KG1 (cell line): Measurements from ENCODE around the gene FOXB2.
"Not testable (repeated sequence)": the region's sequence is repeated elsewhere in the genome, so short reads cannot be mapped to it uniquely, and the experiment has no call there.

Experiments
- DNase-seq: peaks from one replicate; lab custom pipeline; 2025; lab: John Stamatoyannopoulos, UW

The FOXB2 gene

GRCh38 chr9:77019236-77019925, at the start of gene FOXB2:
Gene FOXB2, plus strand, starts transcription at chr9:77019655. Its CDS starts 0 bp downstream, at chr9:77019655.
- DNase-seq = no peak

GRCh38 chr9:76969716-76970115, 49.7 kb upstream of the FOXB2 start:
- no peak for DNase-seq

- DNase-seq = not testable (repeated sequence)
These were observed 40.6 kb upstream of the FOXB2 start for GRCh38 chr9:76978831-76979230.

GRCh38 chr9:76980566-76980965, 38.9 kb upstream of the FOXB2 start:
- DNase-seq = no peak

GRCh38 chr9:76984486-76984885, 35.0 kb upstream of the FOXB2 start:
- DNase-seq = no peak

- no peak for DNase-seq
These were observed 33.9 kb upstream of the FOXB2 start for GRCh38 chr9:76985581-76985980.

GRCh38 chr9:76987594-76988200, 31.8 kb upstream of the FOXB2 start:
- DNase-seq = peak; percentile 3

- no peak for DNase-seq
These were observed 30.5 kb upstream of the FOXB2 start for GRCh38 chr9:76988941-76989340.

GRCh38 chr9:76989501-76989900, 30.0 kb upstream of the FOXB2 start:
- DNase-seq = no peak

GRCh38 chr9:76996700-76997099, 22.8 kb upstream of the FOXB2 start:
- no peak for DNase-seq

GRCh38 chr9:76999261-76999660, 20.2 kb upstream of the FOXB2 start:
- DNase-seq = no peak

- DNase-seq = no peak
These were observed 19.1 kb upstream of the FOXB2 start for GRCh38 chr9:77000330-77000729.

GRCh38 chr9:77003366-77003765, 16.1 kb upstream of the FOXB2 start:
- no peak for DNase-seq

GRCh38 chr9:77005216-77005615, 14.2 kb upstream of the FOXB2 start:
- DNase-seq = no peak

- DNase-seq = no peak
These were observed 8.9 kb upstream of the FOXB2 start for GRCh38 chr9:77010527-77010926.

GRCh38 chr9:77011973-77012821, 7.3 kb upstream of the FOXB2 start:
- peak; percentile 28 for DNase-seq

GRCh38 chr9:77013206-77013931, 6.1 kb upstream of the FOXB2 start:
- no peak for DNase-seq

GRCh38 chr9:77013932-77014596, 5.4 kb upstream of the FOXB2 start:
- DNase-seq = no peak

- DNase-seq = no peak
These were observed 4.7 kb upstream of the FOXB2 start for GRCh38 chr9:77014597-77015263.

GRCh38 chr9:77015327-77016048, 4.0 kb upstream of the FOXB2 start:
- DNase-seq = no peak
